NAMALWA (cell line): ENCODE measurements around the gene OR51E1.

ENCODE experiments used
- DNase-seq: peaks from one replicate; pipeline ENCODE4 v3.0.0-alpha.2; 2015; ENCODE audit warnings: low spot score

Gene OR51E1, protein sequence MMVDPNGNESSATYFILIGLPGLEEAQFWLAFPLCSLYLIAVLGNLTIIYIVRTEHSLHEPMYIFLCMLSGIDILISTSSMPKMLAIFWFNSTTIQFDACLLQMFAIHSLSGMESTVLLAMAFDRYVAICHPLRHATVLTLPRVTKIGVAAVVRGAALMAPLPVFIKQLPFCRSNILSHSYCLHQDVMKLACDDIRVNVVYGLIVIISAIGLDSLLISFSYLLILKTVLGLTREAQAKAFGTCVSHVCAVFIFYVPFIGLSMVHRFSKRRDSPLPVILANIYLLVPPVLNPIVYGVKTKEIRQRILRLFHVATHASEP

DNA sequence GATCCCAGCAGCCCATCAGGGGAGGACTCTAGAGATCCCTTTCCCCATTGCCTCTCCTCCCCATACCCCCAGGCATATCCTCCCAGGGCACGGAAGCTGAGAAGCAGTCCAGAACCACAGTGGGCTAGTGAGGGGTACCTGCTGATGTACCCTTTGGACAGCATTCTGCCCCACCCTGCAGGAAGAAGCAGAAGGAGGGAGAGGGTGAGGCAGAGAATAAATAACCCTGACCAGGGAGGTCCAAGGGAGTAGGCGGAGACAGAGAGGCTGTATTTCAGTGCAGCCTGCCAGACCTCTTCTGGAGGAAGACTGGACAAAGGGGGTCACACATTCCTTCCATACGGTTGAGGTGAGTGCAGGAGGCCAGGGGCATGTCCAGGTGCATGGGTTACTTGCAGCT is at the start of gene OR51E1:
Gene OR51E1 (plus strand): TSS at position 301 of the 400 bp plus-strand sequence. CDS start 8,545 bp downstream, outside the sequence.
- DNase-seq = no peak

DNA sequence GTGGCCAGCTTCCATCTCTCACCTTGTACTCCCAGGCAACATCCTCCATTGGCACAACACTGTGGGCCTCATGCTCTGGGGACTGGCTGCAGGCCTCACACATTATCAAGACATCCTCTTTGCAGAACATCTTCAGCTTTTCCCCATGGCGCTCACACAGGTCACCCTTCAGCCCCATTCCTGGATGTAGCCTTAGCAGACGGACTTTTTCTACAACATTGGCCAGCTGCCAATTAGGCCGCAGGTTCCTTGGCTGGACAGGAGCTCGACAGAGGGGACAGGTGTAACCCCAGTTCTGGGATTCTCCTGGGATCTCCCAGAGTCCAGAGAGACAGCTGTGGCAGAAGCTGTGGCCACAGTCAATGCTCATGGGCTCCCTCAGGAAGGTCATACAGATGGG is 38.7 kb upstream of the OR51E1 start:
- no peak for DNase-seq

DNA sequence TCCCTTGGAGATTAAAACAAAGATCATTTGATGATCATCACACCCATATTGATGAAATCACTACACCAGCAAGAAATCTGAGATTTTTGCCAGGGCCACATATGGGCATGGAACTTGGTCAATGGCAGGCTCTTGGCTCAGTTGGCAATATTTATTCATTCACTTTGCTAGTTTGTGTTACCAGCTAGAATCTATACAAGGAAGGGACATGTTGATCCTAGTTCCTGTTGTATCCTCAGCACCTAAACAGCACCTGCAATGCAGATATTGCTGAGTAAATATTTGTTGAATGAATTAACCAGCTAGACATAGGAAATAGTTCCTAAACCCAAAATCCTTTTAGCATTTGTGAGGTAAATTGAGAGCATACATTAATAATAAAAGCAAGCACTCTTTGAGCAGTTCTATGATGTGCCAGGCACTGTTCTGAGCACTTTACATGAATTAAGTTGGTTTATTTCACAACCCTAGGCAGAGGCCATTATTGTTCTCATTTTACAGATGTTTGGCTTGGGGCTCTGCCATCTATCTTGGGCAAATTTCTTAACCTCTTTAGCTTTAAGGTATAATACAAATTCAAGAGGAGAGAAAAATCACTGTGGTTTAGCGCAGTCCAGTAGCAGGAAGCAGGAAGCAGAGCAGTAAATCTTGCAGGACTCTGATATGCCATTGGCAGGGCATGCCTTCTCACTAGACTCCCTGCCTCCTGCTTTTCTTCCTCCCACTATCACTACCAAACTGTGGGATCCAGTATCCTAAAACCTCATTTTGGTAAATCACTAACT is 37.4 kb upstream of the OR51E1 start:
- no peak for DNase-seq

DNA sequence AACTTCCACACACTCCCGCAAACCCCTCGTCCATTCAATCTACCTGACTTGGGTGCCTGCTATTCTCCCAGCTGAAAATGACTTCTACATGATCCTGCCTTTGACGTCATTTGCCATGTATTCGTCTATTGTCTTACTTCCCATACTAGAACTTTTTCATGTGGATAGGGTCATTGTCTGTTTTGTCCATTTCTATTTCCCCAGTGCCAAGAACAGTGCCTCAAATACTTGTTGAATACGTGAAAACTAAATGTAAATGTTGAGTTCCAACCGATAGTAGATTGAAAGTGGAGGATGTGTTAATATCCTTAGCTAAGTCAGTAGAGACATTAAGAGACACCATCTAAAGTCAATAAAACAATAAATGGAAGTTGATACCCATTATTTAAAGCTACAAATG is 36.7 kb upstream of the OR51E1 start:
- peak; percentile 7 for DNase-seq

DNA sequence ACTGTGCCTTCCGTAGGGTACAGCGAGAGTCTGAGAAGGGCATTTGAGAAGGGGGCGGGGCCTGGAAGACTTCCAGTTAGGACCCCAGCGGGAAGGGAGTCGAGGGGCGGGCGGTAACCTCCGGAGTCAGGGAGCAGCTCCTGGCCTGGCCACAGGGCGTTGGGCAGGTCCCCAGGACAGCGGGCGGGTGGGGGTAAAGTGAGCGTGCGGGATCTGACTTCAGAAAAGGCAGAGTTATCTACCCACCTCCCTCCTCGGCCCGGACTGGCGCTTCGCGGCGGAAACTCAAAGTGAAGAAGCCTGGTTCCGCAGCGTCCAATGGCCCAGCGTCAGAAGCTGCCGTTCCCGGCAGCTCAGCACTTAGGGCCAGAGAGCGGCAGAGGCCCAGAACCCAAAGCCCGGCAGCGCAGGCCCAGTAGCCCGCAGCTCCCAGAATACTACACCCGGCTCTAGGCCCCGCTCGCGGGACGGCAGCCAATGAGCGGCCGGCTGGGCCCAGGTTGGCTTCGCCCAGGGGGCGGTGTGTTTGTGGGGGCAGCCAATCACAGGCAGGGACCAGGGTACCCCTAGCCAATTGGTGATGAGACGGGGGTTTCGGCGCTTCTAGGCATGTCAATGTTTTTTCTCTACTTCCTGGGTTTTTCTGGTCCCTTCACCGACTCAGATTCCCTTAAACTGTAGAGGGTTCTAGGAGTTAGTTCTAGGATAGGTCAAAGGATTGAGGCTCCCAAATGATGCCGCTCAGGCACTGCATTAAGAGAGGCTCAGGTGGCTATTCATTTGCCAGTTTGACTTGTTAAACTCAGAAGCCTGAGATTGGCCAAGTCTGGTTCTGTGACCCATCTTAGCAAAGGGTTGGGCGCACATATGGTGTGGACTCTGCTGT is 35.8 kb upstream of the OR51E1 start, which contains the start of gene TRIM68:
Gene TRIM68 (minus strand): TSS at position 451 of the 886 bp plus-strand sequence. CDS start 2,727 bp downstream, outside the sequence.
- DNase-seq = peak; percentile 96

DNA sequence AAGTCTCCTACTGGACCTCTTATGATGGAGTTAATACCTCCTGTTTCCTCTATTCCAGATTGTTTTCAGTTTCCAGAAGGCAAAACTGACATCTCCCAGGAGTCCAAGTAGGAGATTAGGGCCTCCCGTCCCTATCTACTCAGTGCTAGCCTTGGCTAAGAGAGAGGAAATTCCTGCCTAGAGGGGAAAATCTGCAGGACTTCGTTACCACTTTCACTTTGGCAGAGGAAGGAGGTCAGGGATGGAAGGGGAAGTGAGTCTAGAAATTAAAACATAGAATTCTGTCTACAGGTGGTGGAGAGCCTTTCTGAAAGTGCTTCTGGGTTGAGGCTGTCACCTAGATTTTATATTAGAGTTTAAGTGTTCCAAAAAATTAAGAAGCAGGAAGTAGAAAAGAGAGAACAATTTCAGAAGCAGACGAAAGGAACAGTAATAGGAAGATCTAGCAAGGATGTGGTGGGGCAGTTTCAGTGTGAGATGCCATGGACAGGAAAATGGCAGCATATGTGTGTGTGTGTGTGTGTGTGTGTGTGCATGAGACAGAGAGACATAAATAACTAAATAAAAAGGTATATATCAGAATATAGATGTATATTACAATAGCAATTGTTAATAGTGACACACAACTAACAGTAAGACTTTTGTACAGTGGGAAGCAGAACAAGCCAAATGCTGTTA is 33.4 kb upstream of the OR51E1 start:
- DNase-seq = no peak

DNA sequence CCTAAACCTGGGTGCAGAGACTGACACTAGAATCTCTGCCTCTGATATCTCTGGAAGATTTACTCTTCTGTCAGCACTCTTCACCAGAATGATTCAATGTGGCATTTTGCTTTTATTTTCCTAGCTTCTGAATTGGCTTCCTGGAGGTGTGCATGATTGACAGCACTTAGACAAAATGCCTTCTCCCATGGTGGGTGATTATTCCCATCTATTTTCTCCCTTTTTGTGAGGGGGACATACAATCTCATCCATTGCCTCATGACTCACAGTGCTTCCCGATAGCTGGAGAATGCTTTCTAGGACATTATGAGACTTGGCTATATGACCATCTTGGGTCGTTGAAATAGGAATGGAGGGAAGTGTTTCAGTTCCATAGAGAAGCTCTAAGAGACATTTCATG is 31.8 kb upstream of the OR51E1 start:
- DNase-seq = no peak

DNA sequence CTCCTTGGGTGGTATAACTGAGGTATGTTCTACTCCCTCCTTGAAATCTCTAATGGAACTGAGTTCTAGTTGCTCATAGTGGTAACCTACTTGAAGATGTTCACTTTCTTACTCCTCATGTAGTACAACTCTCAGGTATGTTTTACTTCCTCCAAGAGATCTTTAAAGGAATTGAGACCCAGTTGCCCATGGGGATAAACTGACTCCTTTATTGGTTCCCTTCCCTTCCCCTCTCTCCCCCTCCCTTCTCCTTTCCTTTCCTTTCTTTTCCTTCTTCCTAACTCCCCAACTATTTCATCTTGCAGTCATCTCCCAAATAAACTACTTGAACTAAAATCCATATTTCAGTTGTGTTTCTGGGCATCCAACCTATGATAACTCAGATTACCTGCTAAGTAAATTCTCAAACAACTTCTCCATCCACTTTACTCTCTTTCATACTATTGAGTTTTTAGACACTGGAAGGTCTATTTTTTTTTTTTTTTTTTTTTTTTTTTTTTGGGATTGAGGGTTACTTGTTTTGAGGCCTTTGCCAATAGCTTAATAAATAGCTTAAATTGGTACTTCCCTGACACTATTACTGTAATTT is 27.8 kb upstream of the OR51E1 start:
- DNase-seq = no peak

DNA sequence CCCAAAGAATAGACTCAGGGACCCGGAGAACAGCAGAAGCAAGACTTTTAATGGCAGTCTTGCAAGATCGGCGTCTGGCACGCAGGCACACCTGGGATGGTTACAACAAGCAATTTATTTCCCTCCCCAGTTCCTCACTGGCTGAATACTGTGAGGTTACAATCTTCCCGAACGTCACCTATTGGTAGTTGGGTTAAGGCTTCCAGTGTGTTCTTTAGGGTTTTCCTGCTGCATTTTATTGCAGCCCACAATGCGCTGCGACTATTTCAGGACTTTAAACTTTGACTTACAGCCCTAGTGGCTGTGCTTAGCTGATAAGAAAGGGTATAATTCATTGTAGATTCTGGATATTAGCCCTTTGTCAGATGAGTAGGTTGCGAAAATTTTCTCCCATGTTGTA is 24.3 kb upstream of the OR51E1 start:
- DNase-seq = no peak

DNA sequence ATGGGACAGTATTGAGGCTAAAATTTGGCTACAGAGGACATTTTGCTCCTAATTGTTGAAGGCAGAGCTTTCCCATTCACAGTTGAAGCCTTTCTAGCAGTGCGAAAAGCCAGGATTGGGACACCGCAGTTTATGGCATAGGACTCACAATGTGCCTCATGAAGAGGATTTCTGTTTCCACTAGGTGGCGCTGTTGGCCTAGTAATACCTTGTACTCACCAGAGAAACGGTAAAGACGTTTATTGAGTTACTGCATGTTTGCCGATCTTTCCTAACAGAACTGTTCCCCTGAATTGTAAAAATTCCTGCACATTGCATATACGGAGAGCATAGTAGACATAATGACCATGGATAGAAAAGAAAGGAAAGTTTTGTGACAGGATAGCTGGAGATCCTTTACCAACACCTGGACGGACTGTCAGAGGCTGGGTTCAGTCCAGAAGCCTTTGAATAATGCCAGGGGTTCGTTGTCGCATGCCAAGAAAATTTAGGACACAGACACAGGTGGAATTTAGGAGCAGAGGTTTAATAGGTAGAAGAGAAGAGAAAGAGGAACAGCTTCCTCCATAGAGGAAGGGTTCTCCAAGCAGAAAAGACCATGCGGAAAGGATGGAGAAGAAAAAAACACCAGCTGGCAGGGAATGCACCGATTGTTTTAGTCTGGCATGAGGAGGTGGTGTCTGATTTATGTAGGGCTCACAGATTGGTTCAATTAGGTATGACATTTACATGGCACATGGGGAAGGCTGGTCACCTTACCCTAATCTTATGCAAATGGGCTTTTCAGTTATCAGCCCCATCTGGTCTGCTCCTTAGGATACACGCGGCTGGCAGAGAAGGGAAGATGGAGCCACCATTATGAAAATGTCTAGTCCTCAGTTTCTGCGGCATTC is 17.3 kb upstream of the OR51E1 start:
- peak; percentile 82 for DNase-seq

DNA sequence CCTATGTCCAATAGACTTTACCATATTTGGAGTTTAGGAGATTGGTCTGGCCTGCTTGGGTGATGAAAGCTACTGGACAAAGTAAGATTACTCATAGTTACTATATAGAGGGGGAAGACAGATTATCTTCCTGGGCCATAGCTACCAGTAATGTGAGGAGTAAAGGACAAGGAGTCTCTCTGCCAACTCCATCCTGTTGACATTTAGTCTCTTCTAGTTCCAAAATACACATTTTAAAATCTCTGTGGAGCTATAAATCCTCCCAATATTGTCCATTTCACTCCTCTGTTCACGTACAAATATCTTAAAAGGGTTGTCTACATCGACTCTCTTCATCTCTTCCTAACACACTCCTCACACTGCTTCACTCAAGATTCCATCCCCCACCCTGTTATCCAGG is 7.6 kb upstream of the OR51E1 start:
- DNase-seq = no peak

DNA sequence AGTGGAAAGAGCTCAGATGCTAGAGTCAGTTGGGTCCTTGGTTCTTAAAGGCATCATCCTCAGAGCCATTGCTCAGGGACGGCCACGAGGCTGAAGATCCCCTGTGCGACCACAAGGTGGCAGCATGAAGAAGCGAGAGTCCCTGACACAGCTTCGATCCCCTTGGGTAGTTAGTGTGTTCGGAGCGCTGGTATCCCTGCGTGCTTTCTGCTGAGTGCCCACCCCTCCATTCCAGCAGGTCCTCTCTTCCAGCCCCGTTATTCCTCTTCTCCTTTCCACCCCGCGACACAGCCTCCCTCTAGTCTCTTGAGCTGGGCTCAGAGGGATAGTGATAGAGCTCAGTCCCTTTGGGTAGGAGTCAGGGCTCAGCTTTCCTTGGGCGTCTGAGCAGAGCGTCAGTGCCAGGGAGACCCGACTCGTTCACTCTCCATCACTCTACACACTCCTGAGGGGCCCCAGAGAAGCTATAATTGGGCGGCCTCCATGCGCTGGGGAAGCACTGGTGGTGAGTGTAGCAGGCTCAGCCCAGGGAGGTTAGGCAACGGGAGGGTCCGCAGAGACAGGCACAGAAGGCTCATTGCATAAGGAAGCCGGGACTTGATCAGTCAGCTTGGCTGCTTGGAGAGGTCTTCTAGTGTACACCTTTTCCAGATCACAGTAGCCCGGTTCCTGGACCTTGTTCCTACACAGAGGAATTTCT is 6.7 kb upstream of the OR51E1 start, which contains the start of gene OR51D1:
Gene OR51D1 (plus strand): TSS at position 516 of the 700 bp plus-strand sequence. CDS start 2,314 bp downstream, outside the sequence.
- peak; percentile 73 for DNase-seq

DNA sequence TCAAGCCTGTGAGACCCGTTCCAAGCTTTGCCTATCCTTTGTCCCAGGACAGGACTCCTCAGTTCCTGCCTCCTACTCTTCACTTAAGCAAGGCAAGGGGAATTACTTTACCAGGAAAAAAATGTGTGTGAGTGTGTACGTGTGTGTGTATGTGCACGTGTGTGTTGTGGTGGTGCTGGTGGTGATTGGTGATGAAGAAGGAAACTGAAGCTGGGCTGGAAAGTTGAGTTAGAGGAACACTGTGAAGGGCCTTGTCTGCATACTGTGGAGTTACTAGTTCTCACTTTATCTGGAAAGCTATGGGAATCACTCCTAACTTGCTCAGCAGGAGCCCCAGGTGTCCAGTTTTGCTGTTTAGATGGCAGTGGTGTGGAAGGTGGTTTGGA is 6.1 kb upstream of the OR51E1 start:
- no peak for DNase-seq

DNA sequence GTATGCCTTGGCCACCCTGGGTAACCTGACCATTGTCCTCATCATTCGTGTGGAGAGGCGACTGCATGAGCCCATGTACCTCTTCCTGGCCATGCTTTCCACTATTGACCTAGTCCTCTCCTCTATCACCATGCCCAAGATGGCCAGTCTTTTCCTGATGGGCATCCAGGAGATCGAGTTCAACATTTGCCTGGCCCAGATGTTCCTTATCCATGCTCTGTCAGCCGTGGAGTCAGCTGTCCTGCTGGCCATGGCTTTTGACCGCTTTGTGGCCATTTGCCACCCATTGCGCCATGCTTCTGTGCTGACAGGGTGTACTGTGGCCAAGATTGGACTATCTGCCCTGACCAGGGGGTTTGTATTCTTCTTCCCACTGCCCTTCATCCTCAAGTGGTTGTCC is 3.9 kb upstream of the OR51E1 start:
- DNase-seq = no peak

DNA sequence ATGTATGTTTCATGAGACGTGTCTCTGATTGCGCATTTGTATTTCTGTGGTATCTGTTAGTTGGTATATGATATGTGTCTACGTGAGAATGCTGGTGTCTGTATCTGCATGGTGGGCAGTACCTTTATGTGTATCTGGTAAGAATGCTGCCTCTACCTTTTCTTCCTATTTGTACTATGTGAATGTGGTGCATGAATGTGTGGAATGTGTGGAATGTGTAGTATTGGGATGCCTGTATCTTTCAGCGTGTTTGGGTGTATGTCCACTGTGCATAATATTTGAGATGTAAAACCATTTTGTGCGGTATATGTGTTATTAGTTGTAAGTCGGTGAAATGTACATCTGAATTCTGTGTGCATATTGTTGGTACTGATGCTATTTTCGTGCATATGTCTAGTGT is 2.3 kb upstream of the OR51E1 start:
- no peak for DNase-seq

DNA sequence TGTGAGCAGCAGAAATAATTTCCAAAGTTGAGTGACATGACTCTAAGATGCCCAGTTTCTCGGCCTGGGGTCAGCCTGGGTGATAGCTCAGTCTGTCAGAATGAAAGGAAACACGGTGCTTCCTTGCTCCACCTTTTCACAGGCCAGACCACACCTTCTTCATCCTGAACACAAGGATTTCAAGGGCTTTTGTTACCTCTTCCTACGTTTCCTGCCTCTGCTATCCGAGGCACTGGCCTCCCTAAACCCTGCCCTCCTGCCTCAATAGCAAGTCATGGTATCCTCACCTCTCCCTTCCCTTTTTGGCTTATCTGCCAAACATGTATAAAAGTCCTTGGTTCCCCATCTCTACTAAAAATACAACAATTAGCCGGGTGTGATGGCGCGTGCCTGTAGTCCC is 1.7 kb upstream of the OR51E1 start:
- DNase-seq = no peak

DNA sequence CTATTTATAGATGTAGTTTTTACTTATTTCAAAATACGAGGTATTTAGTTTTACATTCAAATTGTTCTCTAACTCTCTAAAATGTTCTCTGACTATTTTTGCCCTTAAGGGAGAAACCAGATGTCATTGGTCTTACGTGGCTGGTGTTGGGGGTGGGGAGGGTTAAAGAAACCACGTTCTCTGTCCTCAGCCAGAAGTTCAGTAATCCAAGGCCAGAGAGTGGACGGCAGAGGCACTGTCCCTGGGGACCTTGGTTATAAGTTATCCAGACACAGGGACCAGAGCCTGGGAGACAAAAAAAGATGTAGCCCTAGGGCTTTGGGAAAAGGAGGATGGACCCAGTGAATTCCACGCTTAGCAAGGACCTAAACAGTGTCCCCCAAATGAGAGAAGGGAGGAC is 706 bp upstream of the OR51E1 start:
- DNase-seq = no peak

DNA sequence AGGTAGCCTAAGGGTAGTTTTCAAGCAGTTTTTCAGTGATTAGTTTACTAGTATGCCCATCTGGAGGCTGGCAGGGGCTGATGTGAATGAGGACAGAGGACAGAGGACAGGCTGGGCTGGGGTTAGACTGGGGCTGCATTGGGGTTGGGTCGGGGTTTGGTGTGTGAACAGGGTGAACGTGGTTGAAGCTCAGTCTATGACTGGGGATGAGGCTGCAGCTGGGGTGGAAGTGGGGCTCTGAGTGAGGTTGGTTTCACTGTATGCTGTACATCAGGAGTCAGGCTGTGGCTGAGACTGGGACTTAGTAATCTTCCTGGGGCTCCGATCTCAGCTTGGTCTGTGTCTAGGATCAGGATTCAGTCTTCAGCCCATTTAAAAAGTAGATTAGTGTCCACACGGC is 451 bp downstream of the OR51E1 start:
- DNase-seq = no peak

DNA sequence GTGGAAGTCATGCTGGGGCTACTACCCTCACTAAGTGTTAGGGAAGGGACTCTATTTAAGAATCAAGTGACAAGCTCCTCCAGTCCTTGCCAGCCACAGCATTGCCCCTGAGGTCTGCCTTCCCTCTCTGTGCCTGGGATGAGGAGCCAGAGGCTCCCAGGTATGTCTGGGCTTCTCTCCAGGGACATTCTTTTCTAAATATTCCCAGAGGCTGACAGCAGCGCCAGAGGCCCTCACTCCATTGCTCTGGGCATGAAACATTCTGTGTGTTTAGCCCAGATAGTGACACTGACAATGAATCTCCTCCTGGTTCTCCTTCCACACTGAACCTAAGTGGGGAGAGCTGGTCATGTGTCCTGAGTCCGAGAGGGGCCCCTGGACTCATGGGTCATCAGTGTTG is 2.2 kb downstream of the OR51E1 start:
- DNase-seq = no peak

DNA sequence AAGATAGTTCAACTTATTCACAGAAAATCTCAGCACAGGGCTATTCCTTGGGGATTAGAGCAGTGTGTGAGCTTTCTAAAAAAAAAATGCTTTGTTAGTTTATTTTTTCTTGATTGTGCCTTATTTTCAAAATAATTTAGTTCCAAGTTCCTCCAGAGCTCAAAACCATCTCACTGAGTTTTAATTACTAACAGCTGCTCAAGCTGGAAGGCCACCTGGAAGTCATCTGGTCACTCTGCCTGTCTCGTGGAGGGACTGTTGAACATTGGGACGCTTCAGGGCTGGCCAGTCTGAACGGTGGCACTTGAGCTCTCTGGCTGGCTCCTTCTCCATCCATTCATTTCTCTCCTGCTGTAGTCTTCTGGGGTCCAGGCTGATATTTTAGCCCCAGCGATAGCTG is 4.0 kb downstream of the OR51E1 start:
- no peak for DNase-seq
